Stimulated activated CD4-positive, alpha-beta T cell treated with anti-CD3 and anti-CD28 coated beads, Interleukin-4, amount 100 ng/mL, for 24 hours (primary cell): Measurements from ENCODE around the gene GCDH.
A peak's percentile ranks its signal among the peaks of the same experiment; 100 is the strongest.
"Not testable (repeated sequence)": the region's sequence is repeated elsewhere in the genome, so short reads cannot be mapped to it uniquely, and the experiment has no call there.

Experiments used
- DNase-seq: peaks from one replicate; pipeline ENCODE4 v3.0.0-alpha.2; 2020

GCDH gene

GRCh38 chr19:12872941-12873890, 17.7 kb upstream of the GCDH start:
- peak; percentile 50 for DNase-seq

GRCh38 chr19:12873891-12874745, 16.8 kb upstream of the GCDH start:
- no peak for DNase-seq

- DNase-seq: no peak
Observed at GRCh38 chr19:12875086-12875485, 15.9 kb upstream of the GCDH start.

GRCh38 chr19:12880551-12881171, 10.3 kb upstream of the GCDH start:
- peak; percentile 16 for DNase-seq

GRCh38 chr19:12881172-12881808, 9.7 kb upstream of the GCDH start, which contains the start of gene DNASE2:
Gene DNASE2, minus strand, starts transcription at chr19:12881449. Its CDS starts 74 bp downstream, at chr19:12881375.
- DNase-seq: peak; percentile 93

GRCh38 chr19:12882589-12882988, 8.4 kb upstream of the GCDH start:
- no peak for DNase-seq

GRCh38 chr19:12884202-12884601, 6.8 kb upstream of the GCDH start:
- no peak for DNase-seq

- no peak for DNase-seq
Observed at GRCh38 chr19:12884627-12884925, 6.4 kb upstream of the GCDH start.

- DNase-seq: peak; percentile 88
Observed at GRCh38 chr19:12884926-12885748, 5.8 kb upstream of the GCDH start.

GRCh38 chr19:12885749-12886650, 5.0 kb upstream of the GCDH start:
- DNase-seq: no peak

- DNase-seq: no peak
Observed at GRCh38 chr19:12886651-12886968, 4.3 kb upstream of the GCDH start.

GRCh38 chr19:12886969-12887747, 3.8 kb upstream of the GCDH start, which contains the start of gene KLF1:
Gene KLF1, minus strand, starts transcription at chr19:12887201. Its CDS starts 61 bp downstream, at chr19:12887140.
- no peak for DNase-seq

- no peak for DNase-seq
Observed at GRCh38 chr19:12888006-12888603, 2.9 kb upstream of the GCDH start.

- DNase-seq: not testable (repeated sequence)
Observed at GRCh38 chr19:12890299-12890786, 617 bp upstream of the GCDH start.

- DNase-seq: no peak
Observed at GRCh38 chr19:12891553-12892021, 627 bp downstream of the GCDH start.

- no peak for DNase-seq
Observed at GRCh38 chr19:12893582-12893981, 2.6 kb downstream of the GCDH start.

- no peak for DNase-seq
Observed at GRCh38 chr19:12896460-12896859, 5.5 kb downstream of the GCDH start.

- no peak for DNase-seq
Observed at GRCh38 chr19:12899891-12900518, 9.0 kb downstream of the GCDH start.

GRCh38 chr19:12907166-12907565, 16.2 kb downstream of the GCDH start:
- DNase-seq: no peak
